ENCODE results near the gene KRAS.

GRCh38 chr12:25262389-25263074, 11.8 kb upstream of the KRAS start:
- TF ChIP-seq POLR2A (IDR thresholded peaks at IDR 0.05; ENCODE audit: low read depth, low read length) (no peak), POLR2AphosphoS5 (IDR thresholded peaks at IDR 0.05; ENCODE audit: low read depth, low read length) (no peak)

Measured in GM12891 (cell line).